Upper lobe of right lung (tissue), 1 donor: Measurements from ENCODE around the gene TPR. TPM values are rescaled to one million over a fixed set of nuclear protein-coding genes. Genes with fewer than 3 reads are reported as not detected.
A peak's percentile ranks its signal among the peaks of the same experiment; 100 is the strongest.

Experiments
- ATAC-seq: fragments of 200-7000 bp; cut with Tn5 transposase; one replicate; pipeline ENCODE4 v1.9.1; 2020; ENCODE audit warnings: mild to moderate bottlenecking, moderate library complexity
- DNase-seq: peaks from one replicate; pipeline ENCODE4 v3.0.0-alpha.2; 2020
- H3K27ac ChIP-seq: fragments of 200-600 bp; one replicate; pipeline ENCODE4 v1.8.0; 2022
- H3K27me3 ChIP-seq: fragments of 200-600 bp; one replicate; pipeline ENCODE4 v1.8.0; 2022; ENCODE audit warnings: mild to moderate bottlenecking
- H3K36me3 ChIP-seq: fragments of 200-600 bp; one replicate; pipeline ENCODE4 v1.8.0; 2022
- H3K4me1 ChIP-seq: fragments of 200-600 bp; one replicate; pipeline ENCODE4 v1.8.0; 2022
- H3K4me3 ChIP-seq: fragments of 200-600 bp; one replicate; pipeline ENCODE4 v1.8.0; 2022; ENCODE audit warnings: mild to moderate bottlenecking
- H3K9me3 ChIP-seq: fragments of 200-600 bp; one replicate; pipeline ENCODE4 v1.8.0; 2022
- intact Hi-C: fragments of 100-400 bp; cut with DNase I; formaldehyde crosslinking; loops from one replicate; pipeline ENCODE4 v1.11.0; 2022
- long read RNA-seq: library from polyadenylated mRNA; unstranded; transcript quantifications from one replicate; pipeline ENCODE4 v2.0.0, GENCODE V29; 2021
- total RNA-seq: library from RNA; stranded (reverse); fragmentation: NEBNext Ultra II Directional; extraction: Animal tissue kit (Norgen Biotek cat#: 25700); gene quantifications from one replicate; pipeline ENCODE4 v1.2.1, GENCODE V29; 2021
- TF ChIP-seq, protein P1 (sequence below): fragments of 200-600 bp; IDR thresholded peaks from one replicate; pipeline ENCODE4 v1.8.0; 2022; ENCODE audit warnings: antibody characterized with exemption
- donor health status: DM: no; HTN: yes; CAD: no; lungs with severe emphysema.

TPR gene
- total RNA-seq: 83.4 TPM
- long read RNA-seq, full-length matches to known transcripts: 13 of 62 reads
- long read RNA-seq, partial matches to known transcripts: 38 of 62 reads
- long read RNA-seq, other reads (novel, unspliced or antisense): 11 of 62 reads

DNA sequence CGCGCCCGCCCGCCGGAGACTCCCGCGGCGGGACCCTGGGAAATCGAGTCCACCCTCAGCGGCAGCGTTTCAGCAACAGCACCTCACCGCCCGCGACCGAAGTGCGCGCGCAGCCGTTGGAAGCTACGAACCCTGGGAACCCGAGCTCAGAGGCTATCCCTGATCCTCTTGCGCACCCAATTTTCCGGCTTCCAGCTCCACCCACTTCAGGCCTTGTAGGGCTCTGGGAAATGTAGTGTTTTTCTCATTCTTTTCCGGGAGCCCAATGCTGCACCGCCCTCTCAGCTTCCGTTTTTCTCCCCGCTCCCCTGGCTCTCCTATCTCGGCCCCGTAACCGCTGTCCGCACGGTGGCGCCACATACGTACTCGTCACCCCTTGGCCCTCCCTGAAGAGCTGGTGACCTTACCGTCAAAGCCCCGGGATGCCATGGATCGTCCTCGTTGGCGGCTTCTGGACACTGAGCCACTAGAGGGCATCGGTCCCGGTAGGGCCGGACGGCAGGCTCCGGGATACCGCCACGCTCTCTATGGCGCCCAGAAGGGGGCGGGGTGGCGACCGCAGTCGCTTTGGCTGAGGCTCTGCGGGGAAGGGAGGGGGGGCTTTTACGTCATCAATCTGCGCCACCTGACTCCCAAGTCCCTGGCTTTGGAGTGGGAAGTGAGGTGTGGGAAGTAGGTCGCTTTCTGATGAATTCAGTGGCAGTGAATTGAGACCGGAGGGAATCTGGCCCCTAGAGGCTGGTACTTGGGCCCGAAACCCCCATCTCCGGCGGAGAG lies at the start of gene TPR, which contains the start of gene ODR4:
Gene TPR (minus strand): TSS at position 102 of the 777 bp plus-strand sequence. CDS start 225 bp downstream, outside the sequence.
Gene ODR4 (plus strand): TSS at position 687 of the 777 bp plus-strand sequence. CDS start 3,948 bp downstream, outside the sequence.
- H3K4me3 ChIP-seq: peak within 1 kb of the TSS; percentile 83
- peak within 1 kb of the TSS; percentile 95 for H3K27ac ChIP-seq
- ATAC-seq (peak; percentile 95), DNase-seq (peak; percentile 99)
- no peaks in the 10 kb centered on the region for H3K9me3 ChIP-seq
- intact Hi-C loops: no loop called here
- peaks cover 35% of the 10 kb centered on the region for H3K36me3 ChIP-seq
- TF ChIP-seq, protein P1, sequence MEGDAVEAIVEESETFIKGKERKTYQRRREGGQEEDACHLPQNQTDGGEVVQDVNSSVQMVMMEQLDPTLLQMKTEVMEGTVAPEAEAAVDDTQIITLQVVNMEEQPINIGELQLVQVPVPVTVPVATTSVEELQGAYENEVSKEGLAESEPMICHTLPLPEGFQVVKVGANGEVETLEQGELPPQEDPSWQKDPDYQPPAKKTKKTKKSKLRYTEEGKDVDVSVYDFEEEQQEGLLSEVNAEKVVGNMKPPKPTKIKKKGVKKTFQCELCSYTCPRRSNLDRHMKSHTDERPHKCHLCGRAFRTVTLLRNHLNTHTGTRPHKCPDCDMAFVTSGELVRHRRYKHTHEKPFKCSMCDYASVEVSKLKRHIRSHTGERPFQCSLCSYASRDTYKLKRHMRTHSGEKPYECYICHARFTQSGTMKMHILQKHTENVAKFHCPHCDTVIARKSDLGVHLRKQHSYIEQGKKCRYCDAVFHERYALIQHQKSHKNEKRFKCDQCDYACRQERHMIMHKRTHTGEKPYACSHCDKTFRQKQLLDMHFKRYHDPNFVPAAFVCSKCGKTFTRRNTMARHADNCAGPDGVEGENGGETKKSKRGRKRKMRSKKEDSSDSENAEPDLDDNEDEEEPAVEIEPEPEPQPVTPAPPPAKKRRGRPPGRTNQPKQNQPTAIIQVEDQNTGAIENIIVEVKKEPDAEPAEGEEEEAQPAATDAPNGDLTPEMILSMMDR: peak; percentile 85
- H3K4me1 ChIP-seq: peaks cover 19% of the 10 kb centered on the region
- no peaks in the 10 kb centered on the region for H3K27me3 ChIP-seq

DNA sequence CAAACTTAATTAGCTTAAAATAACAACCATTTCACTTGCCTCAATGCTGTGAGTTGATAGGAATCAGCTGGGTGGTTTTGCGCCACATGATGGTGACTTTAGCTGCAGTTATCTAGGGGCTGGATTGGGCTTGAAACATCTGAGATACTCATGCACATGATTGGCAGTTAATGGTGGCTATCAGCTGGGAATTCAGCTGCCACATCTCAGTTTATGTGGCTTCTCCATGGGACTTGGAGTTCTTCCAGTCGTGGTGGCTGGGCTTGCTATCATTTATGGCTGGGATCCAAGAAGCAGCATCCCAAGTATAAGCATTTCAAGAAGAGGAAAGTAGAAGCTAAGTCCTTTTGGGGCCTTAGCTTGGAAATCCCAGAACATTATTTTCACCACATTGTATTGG lies 49.5 kb upstream of the TPR start:
- ATAC-seq (no peak), DNase-seq (no peak)
- intact Hi-C loops: no loop called here
- no peak overlapping the region for H3K4me3 ChIP-seq
- H3K27me3 ChIP-seq: no peaks in the 10 kb centered on the region
- peaks cover 15% of the 10 kb centered on the region for H3K36me3 ChIP-seq
- H3K4me1 ChIP-seq: no peaks in the 10 kb centered on the region
- H3K9me3 ChIP-seq: no peaks in the 10 kb centered on the region
- TF ChIP-seq, protein P1: no peak
- H3K27ac ChIP-seq: no peak overlapping the region

- DNase-seq: no peak
- ATAC-seq: no peak
- intact Hi-C loops: no loop called here
- TF ChIP-seq, protein P1: no peak
- Histone ChIP-seq H3K36me3 (peaks cover 26% of the 10 kb centered on the region), H3K9me3 (no peaks in the 10 kb centered on the region), H3K4me3 (no peak overlapping the region), H3K4me1 (no peaks in the 10 kb centered on the region), H3K27me3 (no peaks in the 10 kb centered on the region), H3K27ac (no peak overlapping the region)
These were observed 46.4 kb upstream of the TPR start for GRCh38 chr1:186421446-186421845.

DNA sequence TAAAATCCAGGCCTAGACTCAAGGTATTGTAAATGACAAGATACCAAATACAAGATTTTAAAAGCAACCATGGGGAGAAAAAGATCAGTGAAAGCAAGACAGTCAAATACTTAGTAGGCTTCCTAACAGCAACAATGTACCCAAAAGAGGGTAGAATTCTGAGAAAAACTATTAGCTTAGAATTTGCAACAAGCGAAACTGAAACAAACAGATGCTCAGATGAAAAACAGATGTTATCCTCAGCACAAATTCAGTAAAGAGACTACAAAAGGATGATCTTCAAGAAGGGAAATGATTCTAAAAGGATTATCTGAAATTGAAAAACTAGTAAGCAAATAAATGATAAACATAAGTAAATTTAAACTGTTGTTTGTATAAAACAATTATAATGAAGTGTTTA lies 45.9 kb upstream of the TPR start:
- ATAC-seq: no peak
- Histone ChIP-seq H3K9me3 (no peaks in the 10 kb centered on the region), H3K27ac (no peak overlapping the region), H3K4me1 (no peaks in the 10 kb centered on the region), H3K27me3 (no peaks in the 10 kb centered on the region), H3K36me3 (peaks cover 26% of the 10 kb centered on the region), H3K4me3 (no peak overlapping the region)
- no peak for DNase-seq
- intact Hi-C loops: no loop called here
- TF ChIP-seq, protein P1: no peak

DNA sequence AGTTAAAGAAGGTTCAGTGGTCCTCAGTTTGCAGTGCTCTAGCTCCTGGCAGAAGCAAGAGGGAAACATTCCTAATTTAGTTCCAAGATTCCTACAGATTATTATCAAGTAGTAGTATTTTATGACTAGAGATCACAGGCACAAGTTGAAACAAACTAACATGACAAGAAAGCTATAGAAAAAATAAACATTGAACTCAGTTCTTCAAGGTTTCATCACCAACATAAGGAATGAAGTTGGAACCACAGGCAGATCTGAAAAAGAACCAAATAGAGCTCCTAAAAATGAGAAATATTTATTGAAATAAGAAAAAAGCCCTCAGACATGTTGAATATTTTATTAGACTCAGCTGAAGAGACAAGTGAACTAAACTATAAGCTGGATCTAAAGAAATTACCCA lies 45.3 kb upstream of the TPR start:
- ATAC-seq: no peak
- no peak for DNase-seq
- intact Hi-C loops: no loop called here
- Histone ChIP-seq H3K27ac (peak overlapping the region; percentile 39), H3K9me3 (no peaks in the 10 kb centered on the region), H3K4me3 (no peak overlapping the region), H3K4me1 (no peaks in the 10 kb centered on the region), H3K27me3 (no peaks in the 10 kb centered on the region), H3K36me3 (peaks cover 26% of the 10 kb centered on the region)
- TF ChIP-seq, protein P1: no peak
